Ramos (cell line): ENCODE data around the gene BLOC1S2.
"Not testable (repeated sequence)": the region's sequence is repeated elsewhere in the genome, so short reads cannot be mapped to it uniquely, and the experiment has no call there.

Source experiments
- in situ Hi-C: fragments of 300-500 bp; cut with MboI; formaldehyde crosslinking; loops from one replicate; pipeline ENCODE4 v1.14.3; 2022; ENCODE audit warnings: low sequenced_read_pairs; ENCODE audit not compliant: unreplicated experiment

The BLOC1S2 gene

GRCh38 chr10:100286051-100287033 lies at the start of gene BLOC1S2:
BLOC1S2 (minus strand) TSS chr10:100286680; CDS start chr10:100286659, 21 bp downstream.
- in situ Hi-C loops = no loop called here

DNA sequence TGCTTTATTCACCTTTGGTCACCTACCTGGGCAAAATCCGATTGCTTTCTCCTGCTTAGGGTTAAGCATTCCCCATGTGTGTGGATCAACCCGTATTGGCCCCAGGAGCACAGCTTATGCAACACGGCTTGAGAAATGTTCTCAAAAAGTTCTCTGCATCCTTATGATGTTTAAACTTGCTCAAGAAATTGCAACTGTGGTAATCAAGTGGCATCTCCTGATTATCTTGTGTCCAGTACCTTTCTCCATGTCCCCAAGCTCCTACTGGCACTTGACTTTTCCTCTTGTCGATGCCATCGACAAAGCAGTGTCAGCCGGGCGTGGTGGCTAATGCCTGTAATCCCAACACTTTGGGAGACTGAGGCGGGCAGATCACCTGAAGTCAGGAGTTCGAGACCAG lies 48.3 kb upstream of the BLOC1S2 start:
- in situ Hi-C loops = loop anchor here (5.0 to 10.0 kb wide), 2 partner anchors 98 to 180 kb away; partner anchors contain the start of gene SEC31B

DNA sequence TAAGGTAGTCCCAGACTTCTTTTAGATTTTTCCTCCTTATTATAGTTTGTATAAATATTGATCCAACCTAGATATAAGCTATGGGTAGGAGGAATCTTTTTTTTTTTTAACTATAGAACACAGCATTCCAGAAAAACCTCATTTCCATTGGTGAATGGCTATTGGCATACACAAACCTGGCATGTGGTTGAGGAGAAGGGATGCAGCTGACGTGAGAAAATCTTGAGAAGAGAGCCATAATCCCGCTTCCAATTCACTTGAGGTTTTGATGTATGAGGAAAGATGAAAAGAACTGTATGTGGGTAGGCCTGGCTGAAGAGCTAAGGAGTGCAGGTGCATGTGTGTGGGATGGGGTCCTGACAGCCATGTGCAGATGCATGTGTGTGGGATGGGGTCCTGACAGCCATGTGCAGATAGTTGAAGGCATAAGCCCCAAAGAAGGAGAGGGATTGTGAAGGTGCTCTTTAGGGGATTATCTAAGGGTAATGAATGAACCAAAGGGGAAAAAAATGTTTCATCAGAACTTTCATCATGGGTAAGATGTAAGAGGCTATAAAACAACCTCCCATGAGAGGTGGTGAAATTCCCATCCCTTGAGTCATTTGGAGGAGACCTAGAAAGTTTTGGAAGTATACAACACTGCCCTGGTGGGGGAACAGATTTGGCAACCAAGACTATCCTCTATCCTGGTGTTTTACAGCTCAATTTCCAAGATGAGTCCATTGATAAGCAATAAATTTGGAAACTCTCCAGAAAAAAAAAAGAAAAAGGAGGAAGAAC lies 47.4 kb upstream of the BLOC1S2 start:
- in situ Hi-C loops = loop anchor here (10.0 kb wide), 1 partner anchor 181 kb away; the partner anchor contains the start of gene SEC31B

GRCh38 chr10:100333106-100333505 lies 46.6 kb upstream of the BLOC1S2 start:
- in situ Hi-C loops = loop anchor here (10.0 kb wide), 1 partner anchor 182 kb away; the partner anchor contains the start of gene SEC31B

DNA sequence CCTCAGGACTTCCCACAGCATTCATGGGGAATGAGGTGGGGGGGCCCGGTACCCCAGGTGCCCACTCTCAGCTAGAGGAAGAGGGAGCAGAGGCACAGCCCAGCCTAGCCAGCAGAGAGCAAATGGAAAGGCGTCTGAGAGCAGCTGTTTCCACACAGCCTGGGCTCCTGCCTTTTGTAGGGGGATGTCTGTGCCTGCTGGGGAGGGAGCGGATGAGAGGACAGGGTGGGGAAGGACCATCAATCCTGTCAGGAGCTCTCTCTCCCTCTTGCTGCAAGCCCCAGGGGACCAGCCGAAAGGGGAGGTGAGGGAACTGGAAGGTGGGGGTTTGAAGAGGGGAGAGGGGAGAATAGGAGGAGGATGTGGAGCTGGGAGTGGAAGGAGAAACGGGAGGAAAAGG lies 43.6 kb upstream of the BLOC1S2 start, which contains the start of gene PKD2L1:
Gene PKD2L1, minus strand, starts transcription at position 150 of the 400 bp plus-strand sequence. Its CDS starts 125 bp downstream, at position 25.
- in situ Hi-C loops = loop anchor here (10.0 kb wide), 1 partner anchor 185 kb away; the partner anchor contains the start of gene SEC31B

DNA sequence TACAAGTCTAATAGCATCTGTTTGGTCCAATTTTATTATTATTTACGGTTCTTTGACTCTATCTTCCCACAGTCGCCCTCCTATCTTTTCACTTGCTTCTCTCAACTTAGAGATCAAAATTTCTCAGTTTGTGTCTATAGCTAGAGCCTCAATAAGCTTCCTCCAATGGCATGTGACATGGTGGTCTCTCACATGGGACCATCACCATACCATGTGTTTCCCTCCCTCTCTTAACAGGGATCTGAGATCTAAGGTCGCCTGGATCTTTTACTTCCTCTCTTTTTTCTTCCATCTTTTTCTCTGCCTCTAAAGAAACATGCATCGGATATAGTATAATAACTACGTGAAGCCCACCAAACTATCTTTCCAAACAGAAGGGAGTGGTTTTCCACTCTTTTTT lies 41.7 kb upstream of the BLOC1S2 start:
- in situ Hi-C loops = no loop called here

DNA sequence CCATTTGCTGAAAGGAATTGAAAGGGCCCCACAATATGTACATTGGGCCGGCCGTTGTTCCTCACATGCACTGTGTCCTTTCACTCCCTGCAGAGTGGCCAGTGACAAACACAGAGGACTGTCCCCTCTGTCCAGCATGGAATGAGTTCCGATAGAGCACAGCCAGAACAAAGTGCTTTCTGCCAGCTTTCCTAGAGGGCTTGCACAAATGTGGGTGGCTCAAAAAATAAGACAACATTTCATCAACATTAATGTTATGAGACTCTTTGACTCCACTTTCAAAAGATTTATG lies 41.2 kb upstream of the BLOC1S2 start:
- in situ Hi-C loops = no loop called here

GRCh38 chr10:100327007-100327717 lies 40.7 kb upstream of the BLOC1S2 start:
- in situ Hi-C loops = no loop called here

DNA sequence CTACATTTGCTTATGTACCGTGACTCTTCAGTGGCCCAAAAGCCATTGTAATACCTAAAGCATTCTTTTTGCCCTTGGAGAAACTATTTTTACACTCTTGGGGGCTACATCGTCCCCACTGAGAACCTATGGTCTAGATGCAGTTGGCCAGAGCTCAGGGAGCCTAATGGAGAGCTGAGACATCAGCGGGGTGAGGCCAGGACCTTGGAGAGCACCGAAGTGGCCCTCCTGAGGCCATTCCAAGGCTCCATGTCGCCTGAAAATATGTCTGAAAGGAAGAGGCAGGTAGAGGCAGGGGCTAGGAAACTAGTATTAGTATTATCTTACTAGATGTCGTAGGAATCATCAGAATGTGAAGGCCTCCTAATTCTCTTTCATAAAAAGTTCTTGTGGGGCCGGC lies 38.7 kb upstream of the BLOC1S2 start:
- in situ Hi-C loops = no loop called here

GRCh38 chr10:100319707-100320402 lies 33.4 kb upstream of the BLOC1S2 start:
- in situ Hi-C loops = no loop called here

GRCh38 chr10:100318207-100318606 lies 31.7 kb upstream of the BLOC1S2 start:
- in situ Hi-C loops = no loop called here

- in situ Hi-C loops = no loop called here
These were observed 29.1 kb upstream of the BLOC1S2 start for GRCh38 chr10:100315615-100316014.

DNA sequence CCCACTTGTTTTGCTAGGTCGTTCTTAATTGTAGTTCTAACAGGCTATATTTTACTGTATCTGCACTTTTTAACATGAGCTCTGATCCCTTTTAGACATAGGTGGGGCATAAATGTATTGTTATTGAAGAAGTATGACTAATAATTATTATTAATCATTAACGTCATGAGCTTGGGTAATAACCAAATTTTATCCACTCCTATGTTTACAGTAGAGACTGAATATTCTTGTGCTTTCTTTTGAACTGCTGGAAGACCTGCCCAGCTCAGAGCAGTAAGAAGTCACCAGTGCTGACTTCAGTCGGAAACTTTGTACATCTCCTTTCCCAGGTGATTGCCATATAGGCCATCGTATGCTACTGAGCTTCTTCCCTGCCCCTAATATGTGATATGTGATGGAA lies 24.8 kb upstream of the BLOC1S2 start:
- in situ Hi-C loops = no loop called here

- in situ Hi-C loops = no loop called here
These were observed 21.2 kb upstream of the BLOC1S2 start for GRCh38 chr10:100307684-100308083.

GRCh38 chr10:100306861-100307260 lies 20.4 kb upstream of the BLOC1S2 start:
- in situ Hi-C loops = no loop called here

DNA sequence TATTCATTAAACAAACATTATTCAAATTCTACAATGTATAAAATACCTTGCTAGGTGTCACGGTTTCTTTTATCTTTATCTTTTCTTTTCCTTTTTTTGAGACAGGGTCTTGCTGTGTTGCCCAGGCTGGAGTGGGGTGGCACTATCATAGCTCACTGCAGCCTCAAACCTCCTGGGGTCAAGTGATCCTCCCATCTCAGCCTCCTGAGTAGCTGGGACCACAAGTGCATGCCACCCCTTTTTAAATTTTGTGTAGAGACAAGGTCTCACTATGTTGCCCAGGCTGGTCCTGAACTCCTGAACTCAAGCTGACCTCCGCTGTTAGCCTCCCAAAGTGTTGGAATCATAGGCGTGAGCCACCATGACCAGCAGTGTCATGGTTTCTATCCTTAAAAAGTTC lies 17.9 kb upstream of the BLOC1S2 start:
- in situ Hi-C loops = no loop called here

GRCh38 chr10:100303724-100304319 lies 17.3 kb upstream of the BLOC1S2 start:
- in situ Hi-C loops = no loop called here

- in situ Hi-C loops = not testable (repeated sequence)
These were observed 14.6 kb upstream of the BLOC1S2 start for GRCh38 chr10:100301123-100301522.

- in situ Hi-C loops = no loop called here
These were observed 10.8 kb upstream of the BLOC1S2 start for GRCh38 chr10:100297242-100297641.
